GM12875 (cell line): Measurements from ENCODE around the gene ZDHHC11.
"Not testable (repeated sequence)": the region's sequence is repeated elsewhere in the genome, so short reads cannot be mapped to it uniquely, and the experiment has no call there.

ENCODE experiments used
- H3K4me3 ChIP-seq: one replicate; pipeline ENCODE4 v1.5.1; 2011; ENCODE audit warnings: low read depth, low read length, control low read depth
- TF ChIP-seq, protein P1 (sequence below): IDR thresholded peaks from 2 replicates; pipeline ENCODE4 v1.5.1; 2011; ENCODE audit warnings: low read depth, mild to moderate bottlenecking, control low read depth, inconsistent platforms, low read length, moderate library complexity, borderline replicate concordance; ENCODE audit not compliant: insufficient read depth

Gene ZDHHC11

DNA sequence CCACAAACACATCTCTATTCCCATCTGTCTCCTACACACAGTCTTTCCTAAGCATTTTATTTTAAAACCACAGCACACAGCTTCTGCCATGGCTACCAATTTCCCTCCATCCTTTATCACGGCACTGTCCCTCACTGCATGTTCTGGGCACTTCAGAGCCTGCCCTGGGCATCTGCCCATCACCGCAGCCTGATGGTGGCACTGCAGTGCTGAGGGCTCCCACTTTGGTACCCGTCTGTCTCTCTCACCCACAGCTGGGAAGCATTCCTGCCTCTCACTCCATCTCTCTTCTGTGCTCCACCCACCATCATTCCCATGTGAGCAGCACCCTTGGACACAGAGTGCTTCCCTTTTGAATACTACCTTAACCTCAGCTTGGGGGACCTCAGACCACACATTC, 31.7 kb downstream of the ZDHHC11 start:
- H3K4me3 ChIP-seq, result no peak overlapping the region
- TF ChIP-seq, protein P1, sequence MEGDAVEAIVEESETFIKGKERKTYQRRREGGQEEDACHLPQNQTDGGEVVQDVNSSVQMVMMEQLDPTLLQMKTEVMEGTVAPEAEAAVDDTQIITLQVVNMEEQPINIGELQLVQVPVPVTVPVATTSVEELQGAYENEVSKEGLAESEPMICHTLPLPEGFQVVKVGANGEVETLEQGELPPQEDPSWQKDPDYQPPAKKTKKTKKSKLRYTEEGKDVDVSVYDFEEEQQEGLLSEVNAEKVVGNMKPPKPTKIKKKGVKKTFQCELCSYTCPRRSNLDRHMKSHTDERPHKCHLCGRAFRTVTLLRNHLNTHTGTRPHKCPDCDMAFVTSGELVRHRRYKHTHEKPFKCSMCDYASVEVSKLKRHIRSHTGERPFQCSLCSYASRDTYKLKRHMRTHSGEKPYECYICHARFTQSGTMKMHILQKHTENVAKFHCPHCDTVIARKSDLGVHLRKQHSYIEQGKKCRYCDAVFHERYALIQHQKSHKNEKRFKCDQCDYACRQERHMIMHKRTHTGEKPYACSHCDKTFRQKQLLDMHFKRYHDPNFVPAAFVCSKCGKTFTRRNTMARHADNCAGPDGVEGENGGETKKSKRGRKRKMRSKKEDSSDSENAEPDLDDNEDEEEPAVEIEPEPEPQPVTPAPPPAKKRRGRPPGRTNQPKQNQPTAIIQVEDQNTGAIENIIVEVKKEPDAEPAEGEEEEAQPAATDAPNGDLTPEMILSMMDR, result no peak

DNA sequence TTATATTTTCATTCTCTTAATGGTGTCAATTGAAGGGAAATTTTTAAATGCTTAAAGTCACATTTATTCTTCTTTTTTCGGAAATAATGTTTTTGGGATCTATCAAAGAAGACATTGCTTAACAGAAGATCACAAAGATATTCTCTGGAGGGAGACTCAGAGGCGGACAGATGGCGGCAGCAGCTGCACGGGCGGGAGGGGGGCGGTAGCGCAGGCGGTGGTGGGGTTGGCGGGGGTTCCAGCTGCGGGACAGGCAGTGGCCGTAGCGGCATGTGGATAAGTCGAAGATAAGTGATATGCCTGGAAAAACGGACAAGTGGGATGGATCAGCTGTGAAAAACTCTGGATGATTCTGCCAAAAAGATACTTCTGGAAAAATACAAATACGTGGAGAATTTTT, 34.6 kb downstream of the ZDHHC11 start:
- TF ChIP-seq, protein P1, result no peak
- no peak overlapping the region for H3K4me3 ChIP-seq

DNA sequence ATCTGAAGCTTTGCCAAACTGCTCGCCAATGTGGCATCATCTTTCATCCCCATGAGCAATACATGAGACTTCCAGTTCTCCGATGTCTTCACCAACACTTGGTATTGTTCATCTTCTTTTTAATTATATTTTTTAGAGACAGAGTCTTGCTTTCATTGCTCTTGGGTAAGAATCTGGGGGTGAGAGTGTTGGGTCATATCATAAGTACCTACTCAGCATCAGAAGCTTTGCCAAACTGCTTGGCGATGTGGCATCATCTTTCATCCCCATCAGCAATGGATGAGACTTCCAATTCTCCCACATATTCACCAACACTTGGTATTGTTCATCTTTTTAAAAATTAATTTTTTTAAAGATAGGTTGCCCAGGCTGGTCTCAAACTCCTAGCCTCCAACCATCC, 35.3 kb downstream of the ZDHHC11 start:
- TF ChIP-seq, protein P1, result no peak
- no peak overlapping the region for H3K4me3 ChIP-seq

DNA sequence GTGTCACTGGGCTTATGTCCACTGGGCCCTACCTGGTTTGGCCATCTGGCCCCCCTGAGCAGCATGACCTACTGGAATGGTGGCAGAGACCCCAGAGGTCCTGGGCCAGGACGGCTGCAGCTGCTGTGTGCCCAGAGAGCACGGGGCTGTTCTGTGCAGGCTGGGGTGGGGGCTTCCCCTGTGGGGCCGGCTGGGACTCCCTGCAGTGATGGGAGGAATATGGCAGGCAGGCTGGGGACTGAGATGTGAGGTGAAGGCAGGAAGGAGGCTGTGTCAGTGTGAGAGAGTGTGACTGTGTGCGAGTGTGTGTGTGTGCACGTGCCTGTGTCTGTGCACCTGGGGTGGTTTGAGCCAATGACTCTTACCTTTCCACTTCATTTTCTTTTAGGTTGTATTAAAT, 37.2 kb downstream of the ZDHHC11 start:
- H3K4me3 ChIP-seq, result not testable (repeated sequence)

DNA sequence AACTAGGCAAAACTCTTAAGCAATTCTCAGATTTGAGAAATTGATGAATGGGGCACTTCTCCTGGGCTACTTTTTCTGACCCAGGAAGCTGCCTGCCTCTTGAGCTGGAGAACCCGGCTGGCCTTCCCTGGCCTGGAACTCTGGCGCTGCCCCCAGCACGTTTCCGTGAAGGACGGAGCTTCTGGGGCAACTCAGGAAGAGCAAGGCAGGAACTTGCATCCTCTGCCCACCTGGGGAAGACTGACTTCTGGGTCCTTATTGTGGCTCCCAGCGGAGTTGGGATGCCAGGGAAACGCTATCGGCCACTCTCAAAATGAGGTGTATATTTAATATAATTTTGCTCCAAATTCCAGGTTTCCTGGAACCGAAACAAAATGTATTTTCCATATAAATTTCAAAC, 39.4 kb downstream of the ZDHHC11 start:
- H3K4me3 ChIP-seq, result not testable (repeated sequence)

DNA sequence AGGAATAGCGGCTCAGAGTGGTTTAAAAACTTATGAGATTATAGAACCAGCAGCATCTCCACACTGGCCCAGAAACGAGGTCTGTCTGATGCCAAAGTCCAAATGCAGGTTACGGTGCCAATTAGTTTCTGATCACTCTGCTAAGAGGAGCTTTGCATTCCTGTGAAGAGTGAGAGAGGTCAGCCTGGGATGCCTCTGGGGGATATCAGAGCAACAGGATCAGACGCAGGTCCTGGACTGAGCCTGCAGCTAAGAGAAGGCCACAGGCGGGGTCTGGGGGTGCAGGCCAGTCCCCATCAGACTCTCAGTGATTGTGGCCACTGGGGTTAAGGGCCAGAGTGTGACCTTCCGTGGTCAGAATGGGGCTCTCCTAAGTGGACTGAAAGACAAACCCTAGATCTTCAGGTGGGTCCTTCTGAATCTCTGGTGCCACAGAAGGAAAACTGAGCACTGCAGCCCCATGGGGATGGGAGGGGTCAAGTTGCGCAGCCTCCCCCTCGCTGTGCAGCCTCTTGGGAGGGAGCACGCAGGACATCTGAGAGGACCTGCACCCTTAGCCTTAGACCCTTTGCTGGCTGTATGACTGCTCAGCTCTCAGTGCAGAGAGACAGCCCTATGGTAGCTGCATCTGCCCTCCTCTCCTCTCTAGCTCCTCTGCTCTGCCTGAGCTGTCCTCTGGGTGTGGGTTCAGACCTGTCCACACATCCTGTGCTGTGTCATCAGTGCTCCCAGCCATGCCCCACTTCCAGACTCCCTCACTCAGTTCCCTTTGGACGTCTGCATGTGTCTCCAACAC, 42.9 kb downstream of the ZDHHC11 start:
- H3K4me3 ChIP-seq, result not testable (repeated sequence)

DNA sequence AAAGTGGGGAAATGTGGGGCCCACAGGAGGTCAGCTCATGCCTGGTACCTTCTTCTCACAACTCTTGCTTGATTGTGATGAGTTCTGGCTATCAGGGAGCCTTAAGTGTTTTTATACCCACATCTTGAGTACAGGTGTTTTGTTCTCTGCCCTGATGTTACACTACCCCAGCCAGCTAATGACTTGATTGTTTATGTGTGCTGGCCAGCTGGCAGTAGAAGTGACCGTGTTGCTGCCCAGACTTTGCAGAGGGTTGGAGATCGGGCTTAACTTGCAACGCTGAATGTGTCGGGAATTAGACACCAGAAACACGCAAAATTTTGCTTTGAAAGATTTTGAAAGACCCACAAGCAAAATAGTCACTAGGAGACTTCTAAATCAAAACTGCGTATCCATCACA, 49.3 kb downstream of the ZDHHC11 start:
- TF ChIP-seq, protein P1, result no peak

DNA sequence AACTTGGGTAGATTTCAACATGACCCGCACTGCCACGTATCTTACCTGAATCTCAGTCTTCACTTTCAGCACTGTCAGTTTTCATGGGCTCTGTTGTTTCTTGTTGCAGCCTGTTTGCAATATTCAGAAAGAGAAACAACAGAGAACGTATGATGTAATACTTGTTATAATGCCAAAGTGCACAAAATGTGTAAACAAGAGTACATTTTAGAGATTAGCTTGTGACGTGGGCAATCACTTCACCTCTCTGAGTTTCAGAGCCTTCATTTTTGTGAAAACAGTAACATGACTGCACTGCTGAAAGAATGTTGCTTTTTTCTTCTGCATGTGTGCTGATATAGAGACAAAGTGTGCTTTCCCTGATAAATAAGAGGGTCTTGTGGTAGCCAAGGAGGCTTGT, 49.7 kb downstream of the ZDHHC11 start:
- H3K4me3 ChIP-seq, result not testable (repeated sequence)

More for the DNA sequence above, 49.3 kb downstream of the ZDHHC11 start:
- no peak overlapping the region for H3K4me3 ChIP-seq

DNA sequence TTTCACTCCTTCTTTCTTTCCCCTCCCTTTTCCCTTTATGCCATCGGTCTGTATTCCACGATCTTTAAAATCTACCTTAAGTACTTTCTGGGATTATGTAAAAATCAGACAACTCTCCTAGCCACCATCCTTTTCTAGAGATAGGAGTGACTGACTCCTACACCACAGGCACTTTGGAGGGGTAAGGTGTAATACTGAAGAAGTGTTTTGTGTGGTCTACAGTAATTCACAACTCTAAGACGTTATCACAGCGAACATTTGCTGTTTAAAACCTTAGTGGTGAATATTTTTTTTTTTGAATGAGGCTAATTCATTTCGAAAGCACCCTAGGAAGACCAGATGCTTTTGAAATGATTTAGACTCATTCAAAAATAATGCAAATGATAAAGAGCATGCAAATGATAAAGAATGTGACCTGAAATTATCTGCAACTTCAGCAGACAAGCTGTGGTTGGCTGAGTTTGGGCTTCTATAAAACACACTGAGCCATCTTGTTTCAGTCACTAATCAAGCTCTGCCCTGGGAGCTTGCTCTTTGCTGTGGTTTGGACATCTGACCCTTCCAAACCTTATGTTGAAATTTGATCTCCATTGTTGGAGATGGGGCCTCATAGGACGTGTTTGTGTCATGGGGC, 52.2 kb downstream of the ZDHHC11 start:
- H3K4me3 ChIP-seq, result not testable (repeated sequence)

DNA sequence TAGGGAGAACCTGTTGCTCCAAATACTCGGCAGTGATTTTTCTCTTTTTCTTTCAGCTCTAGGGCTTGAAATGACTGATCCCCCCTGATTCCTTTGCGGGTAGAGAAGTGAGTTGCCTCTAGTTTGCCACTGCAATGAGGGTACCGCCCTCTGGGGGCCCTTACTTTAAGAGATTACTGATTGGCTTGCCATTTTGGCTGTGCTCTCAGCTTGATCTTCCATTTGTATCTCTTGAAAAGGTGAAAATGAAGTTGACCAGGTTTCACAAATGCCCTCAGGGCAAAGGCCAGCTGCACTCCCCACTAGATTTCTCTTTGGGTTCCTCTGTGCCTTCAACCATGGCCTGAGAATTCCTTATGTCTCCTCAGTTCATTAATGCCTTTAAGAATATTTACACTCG, 52.8 kb downstream of the ZDHHC11 start:
- not testable (repeated sequence) for H3K4me3 ChIP-seq

DNA sequence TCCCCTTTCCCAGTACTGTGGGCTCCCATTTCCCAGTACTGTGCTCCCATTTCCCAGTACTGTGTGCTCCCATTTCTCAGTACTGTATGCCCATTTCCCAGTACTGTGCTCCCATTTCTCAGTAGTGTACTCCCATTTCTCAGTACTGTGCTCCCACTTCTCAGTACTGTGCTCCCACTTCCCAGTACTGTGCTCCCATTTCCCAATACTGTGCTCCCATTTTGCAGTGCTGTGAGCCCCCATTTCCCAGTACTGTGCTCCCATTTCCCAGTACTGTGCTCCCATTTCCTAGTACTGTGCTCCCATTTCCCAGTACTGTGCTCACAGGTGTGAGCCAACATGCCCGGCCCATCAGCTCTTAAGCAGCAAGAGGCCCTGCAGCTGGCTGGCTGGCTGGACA, 54.9 kb downstream of the ZDHHC11 start:
- not testable (repeated sequence) for H3K4me3 ChIP-seq

DNA sequence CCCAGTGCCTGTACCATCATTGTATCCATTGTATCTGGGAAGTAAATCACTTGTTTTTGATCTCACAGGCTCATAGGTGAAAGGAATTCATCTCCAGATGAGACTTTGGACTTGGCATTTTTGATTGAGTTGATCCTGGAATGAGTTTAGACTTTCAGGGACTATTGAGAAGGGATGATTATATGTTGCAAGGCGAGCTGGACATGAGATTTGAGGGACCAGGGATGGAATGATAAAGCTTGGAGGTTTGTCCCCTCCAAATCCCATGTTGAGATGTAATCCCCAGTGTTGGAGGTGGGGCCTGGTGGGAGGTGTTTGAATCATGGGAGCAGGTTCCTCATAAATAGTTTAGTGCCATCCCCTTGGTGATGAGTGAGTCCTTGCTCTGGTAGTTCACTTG, 55.8 kb downstream of the ZDHHC11 start:
- H3K4me3 ChIP-seq, result not testable (repeated sequence)

DNA sequence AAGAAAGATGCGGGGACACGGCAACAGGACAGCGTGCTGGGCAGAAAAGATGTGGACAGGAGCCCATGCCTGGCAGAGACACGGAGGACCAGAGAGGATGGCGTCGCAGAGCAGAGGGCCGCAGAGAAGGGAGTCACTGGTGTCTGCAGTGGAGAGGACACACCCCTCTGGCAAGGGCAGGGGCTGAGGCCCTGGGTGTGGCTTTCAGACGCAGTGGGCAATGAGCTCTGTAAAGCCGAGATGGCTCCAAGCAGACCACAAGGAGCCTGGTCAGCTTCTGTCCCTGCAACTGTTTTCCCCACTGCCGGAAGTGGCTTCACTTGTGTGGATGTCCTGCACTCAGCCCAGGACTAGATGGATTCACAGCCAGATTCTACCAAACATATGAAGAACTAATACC, 62.1 kb downstream of the ZDHHC11 start:
- not testable (repeated sequence) for H3K4me3 ChIP-seq

DNA sequence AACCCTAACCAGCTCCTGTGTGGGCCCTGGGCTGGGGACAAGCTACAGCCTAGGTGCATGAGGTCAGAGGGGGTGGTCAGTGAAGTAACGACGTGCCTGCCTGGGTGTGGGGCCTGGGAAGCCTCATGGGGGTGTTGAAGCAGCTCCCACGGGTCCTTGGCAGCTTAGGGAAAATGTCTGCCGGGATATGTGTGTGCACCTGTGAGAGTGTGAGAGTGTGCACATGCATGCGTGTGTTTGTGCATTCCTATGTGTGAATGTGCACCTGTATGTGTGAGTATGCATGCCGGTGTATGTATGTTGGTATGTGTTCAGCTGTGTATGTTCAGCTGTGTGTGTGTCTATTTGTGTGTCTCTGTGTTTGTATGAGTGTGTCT, 62.9 kb downstream of the ZDHHC11 start:
- H3K4me3 ChIP-seq, result not testable (repeated sequence)

DNA sequence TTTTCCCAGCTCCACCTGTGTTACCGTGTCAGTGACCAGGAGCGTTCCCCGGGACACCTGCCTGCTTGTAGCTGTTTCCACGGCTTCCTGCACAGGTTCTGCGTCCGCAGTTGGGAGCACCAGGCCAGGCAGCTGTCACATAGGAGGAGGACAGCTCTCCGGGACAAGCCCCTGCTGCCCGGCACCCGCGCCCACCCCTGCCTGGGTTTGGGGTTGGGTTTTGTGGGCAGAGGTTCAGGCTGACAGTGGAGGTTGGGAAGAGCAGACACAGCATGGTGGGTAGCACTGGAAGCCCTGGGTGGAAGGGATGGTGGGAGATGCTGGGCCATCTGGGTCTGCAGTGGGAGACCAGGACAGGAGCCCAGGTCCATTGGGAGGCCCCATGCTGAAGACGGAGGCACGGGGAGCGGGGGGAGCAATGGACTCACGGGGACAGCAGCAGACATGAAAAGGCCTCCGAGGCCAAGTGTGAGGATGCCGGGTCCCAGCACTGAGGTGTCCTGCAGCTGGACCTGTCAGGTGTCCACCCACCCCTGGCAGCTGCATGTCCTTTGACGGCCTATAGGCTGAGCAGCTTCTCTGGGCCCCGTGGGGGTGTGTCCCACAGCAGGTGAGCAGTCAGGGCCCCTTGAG, 63.4 kb downstream of the ZDHHC11 start:
- H3K4me3 ChIP-seq, result not testable (repeated sequence)
